Suprapubic skin (tissue), 4 donors: ENCODE results near the gene NDST3. TPM values are rescaled to one million over a fixed set of nuclear protein-coding genes. Genes with fewer than 3 reads are reported as not detected.

Experiments
- DNase-seq, 2 donors: peaks; one replicate each; pipeline ENCODE4 v3.0.0-alpha.2; 2019; ENCODE audit warnings: low spot score in 2 of 2
- H3K27ac ChIP-seq: fragments of 200-600 bp; sonication (generic); one replicate; pipeline ENCODE4 v1.5.1; 2019
- H3K27me3 ChIP-seq: fragments of 200-600 bp; sonication (generic); one replicate; pipeline ENCODE4 v1.5.1; 2019
- H3K36me3 ChIP-seq: fragments of 200-600 bp; sonication (generic); one replicate; pipeline ENCODE4 v1.5.1; 2019
- H3K4me1 ChIP-seq: fragments of 200-600 bp; sonication (generic); one replicate; pipeline ENCODE4 v1.5.1; 2019
- H3K4me3 ChIP-seq: fragments of 200-600 bp; sonication (generic); one replicate; pipeline ENCODE4 v1.5.1; 2019; ENCODE audit warnings: mild to moderate bottlenecking
- H3K9me3 ChIP-seq: fragments of 200-600 bp; sonication (generic); one replicate; pipeline ENCODE4 v1.5.1; 2019
- EP300 ChIP-seq: sonication (generic); formaldehyde crosslinking; IDR thresholded peaks from one replicate; pipeline ENCODE4 v1.6.1; 2017; ENCODE audit warnings: antibody characterized with exemption
- POLR2A ChIP-seq, 2 donors: fragments of 450-650 bp; IDR thresholded peaks; one replicate each; pipeline ENCODE4 v1.6.1; 2017; ENCODE audit warnings: antibody characterized with exemption in 2 of 2, mild to moderate bottlenecking in 2 of 2, moderate library complexity in 2 of 2
- POLR2AphosphoS5 ChIP-seq, 3 donors: sonication (generic); formaldehyde crosslinking; IDR thresholded peaks; one replicate each; pipeline ENCODE4 v1.6.1; 2017; ENCODE audit warnings: antibody characterized with exemption in 3 of 3
- WGBS: methylation state at CpG from one replicate; pipeline ENCODE4 v1.1.5; 2018; 5-methylcytosine and 5-hydroxymethylcytosine counted together
- total RNA-seq, 4 donors: library from RNA; depleted of rRNA; stranded (reverse); fragments of >200 nt; gene quantifications; one replicate each; pipeline ENCODE4 v1.1.0, GENCODE V29; 2016
- TF ChIP-seq, protein P1 (sequence below), 2 donors: fragments of 200-600 bp in 1 of 2; fragments of 450-650 bp in 1 of 2; sonication (generic) in 1 of 2; IDR thresholded peaks; one replicate each; pipeline ENCODE4 v1.5.1; 2016 to 2019; ENCODE audit warnings: antibody characterized with exemption in 2 of 2, mild to moderate bottlenecking in 1 of 2, moderate library complexity in 1 of 2

NDST3 gene
- not detected for total RNA-seq

GRCh38 chr4:118034053-118034785 lies at the start of gene NDST3:
TSS of gene NDST3 (plus strand) at chr4:118034486. CDS start at chr4:118053911, 19,425 bp downstream.
- no peaks in the 10 kb centered on the region for H3K36me3 ChIP-seq
- H3K4me1 ChIP-seq, result peaks cover 13% of the 10 kb centered on the region
- no peak within 1 kb of the TSS for H3K27ac ChIP-seq
- no peak for TF ChIP-seq EP300
- TF ChIP-seq, protein P1, sequence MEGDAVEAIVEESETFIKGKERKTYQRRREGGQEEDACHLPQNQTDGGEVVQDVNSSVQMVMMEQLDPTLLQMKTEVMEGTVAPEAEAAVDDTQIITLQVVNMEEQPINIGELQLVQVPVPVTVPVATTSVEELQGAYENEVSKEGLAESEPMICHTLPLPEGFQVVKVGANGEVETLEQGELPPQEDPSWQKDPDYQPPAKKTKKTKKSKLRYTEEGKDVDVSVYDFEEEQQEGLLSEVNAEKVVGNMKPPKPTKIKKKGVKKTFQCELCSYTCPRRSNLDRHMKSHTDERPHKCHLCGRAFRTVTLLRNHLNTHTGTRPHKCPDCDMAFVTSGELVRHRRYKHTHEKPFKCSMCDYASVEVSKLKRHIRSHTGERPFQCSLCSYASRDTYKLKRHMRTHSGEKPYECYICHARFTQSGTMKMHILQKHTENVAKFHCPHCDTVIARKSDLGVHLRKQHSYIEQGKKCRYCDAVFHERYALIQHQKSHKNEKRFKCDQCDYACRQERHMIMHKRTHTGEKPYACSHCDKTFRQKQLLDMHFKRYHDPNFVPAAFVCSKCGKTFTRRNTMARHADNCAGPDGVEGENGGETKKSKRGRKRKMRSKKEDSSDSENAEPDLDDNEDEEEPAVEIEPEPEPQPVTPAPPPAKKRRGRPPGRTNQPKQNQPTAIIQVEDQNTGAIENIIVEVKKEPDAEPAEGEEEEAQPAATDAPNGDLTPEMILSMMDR (IDR thresholded peaks at IDR 0.05), result peak in 1 of 2 donors; percentile 19
- peak within 1 kb of the TSS; percentile 48 for H3K4me3 ChIP-seq
- H3K27me3 ChIP-seq, result peaks cover 31% of the 10 kb centered on the region
- H3K9me3 ChIP-seq, result no peaks in the 10 kb centered on the region
- DNase-seq, result no peak
- WGBS, result 17% methylated on average over 11 of the region's 11 CpGs

DNA sequence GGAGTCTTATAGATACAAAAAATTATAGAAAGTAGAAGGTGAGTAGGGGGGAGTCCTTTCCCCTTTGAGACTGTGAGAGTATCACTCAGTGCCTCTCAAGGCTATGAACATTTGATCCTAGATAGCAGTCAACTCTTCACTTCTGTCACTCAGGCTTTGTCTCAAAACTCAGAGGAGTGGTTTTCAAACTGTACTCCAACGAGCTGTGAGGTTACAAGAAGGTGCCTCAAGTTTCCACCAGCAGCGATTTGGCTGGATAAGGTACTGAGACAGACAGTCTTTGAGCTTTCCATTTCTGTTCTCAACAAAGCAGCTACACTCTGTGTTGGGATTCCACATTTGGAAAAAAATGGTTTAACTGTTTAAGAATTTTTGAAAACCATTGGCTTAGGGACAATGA lies 48.0 kb upstream of the NDST3 start:
- Histone ChIP-seq H3K36me3 (no peaks in the 10 kb centered on the region), H3K4me3 (no peak overlapping the region), H3K9me3 (no peaks in the 10 kb centered on the region), H3K4me1 (no peaks in the 10 kb centered on the region), H3K27ac (no peak overlapping the region), H3K27me3 (no peaks in the 10 kb centered on the region)
- DNase-seq, result no peak
- no peak for TF ChIP-seq EP300
- 67% methylated on average over 2 of the region's 2 CpGs for WGBS

- H3K27me3 ChIP-seq, result no peaks in the 10 kb centered on the region
- TF ChIP-seq EP300 (no peak), POLR2AphosphoS5 (IDR thresholded peaks at IDR 0.05) (no peak), POLR2A (IDR thresholded peaks at IDR 0.05) (no peak)
- TF ChIP-seq, protein P1 (IDR thresholded peaks at IDR 0.05), result no peak
- WGBS, result 84% methylated on average over 1 of the region's 1 CpG
- no peak for DNase-seq
- no peak overlapping the region for H3K4me3 ChIP-seq
- H3K36me3 ChIP-seq, result no peaks in the 10 kb centered on the region
- no peaks in the 10 kb centered on the region for H3K4me1 ChIP-seq
- H3K27ac ChIP-seq, result no peak overlapping the region
- H3K9me3 ChIP-seq, result no peaks in the 10 kb centered on the region
Measured at GRCh38 chr4:117987464-117987863, 46.8 kb upstream of the NDST3 start.

DNA sequence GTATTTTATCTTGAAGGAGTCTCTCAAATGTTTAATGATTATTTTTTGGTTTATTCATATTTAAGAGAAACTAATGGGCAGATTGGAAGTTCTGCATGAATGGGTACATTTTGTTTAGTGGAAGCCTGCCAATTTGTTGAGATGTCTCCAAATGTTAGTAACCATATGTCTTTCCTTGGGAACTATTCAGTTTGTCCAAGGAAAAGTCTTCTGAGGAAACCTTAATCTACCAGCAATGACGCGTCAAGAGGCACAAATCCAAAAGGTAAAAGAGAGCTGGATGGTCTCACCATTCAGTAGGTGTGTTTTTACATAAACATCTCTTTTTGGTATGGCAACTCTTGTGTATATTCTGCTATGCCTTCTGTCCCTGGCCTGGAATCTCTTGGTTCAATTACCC lies 37.4 kb upstream of the NDST3 start:
- H3K4me1 ChIP-seq, result no peaks in the 10 kb centered on the region
- no peaks in the 10 kb centered on the region for H3K36me3 ChIP-seq
- TF ChIP-seq, protein P1 (IDR thresholded peaks at IDR 0.05), result no peak
- TF ChIP-seq POLR2AphosphoS5 (IDR thresholded peaks at IDR 0.05), result no peak
- no peak for TF ChIP-seq EP300
- TF ChIP-seq POLR2A (IDR thresholded peaks at IDR 0.05), result no peak
- no peaks in the 10 kb centered on the region for H3K27me3 ChIP-seq
- H3K9me3 ChIP-seq, result no peaks in the 10 kb centered on the region
- H3K27ac ChIP-seq, result no peak overlapping the region
- H3K4me3 ChIP-seq, result no peak overlapping the region
- 98% methylated on average over 2 of the region's 2 CpGs for WGBS
- no peak for DNase-seq

DNA sequence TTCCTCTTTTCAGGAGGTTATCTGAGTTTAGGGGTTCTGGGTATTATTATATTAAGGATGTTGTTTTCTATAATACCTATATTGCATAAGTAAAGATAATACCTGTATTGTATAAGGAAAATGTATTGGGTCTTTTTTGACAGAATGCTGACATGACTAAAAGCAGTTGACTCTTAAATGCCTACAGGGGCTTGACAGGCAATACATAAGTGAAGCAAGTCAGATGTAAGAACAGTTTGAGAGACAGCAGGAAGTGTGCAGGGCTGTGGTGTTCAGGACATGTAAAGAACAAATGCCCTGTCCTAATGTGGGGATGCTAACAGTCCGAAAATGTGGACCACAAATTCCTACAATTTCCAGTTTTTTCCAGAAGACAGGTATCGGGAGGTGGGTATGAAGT lies 30.2 kb upstream of the NDST3 start:
- TF ChIP-seq, protein P1 (IDR thresholded peaks at IDR 0.05), result no peak
- TF ChIP-seq POLR2A (IDR thresholded peaks at IDR 0.05) (no peak), EP300 (no peak), POLR2AphosphoS5 (IDR thresholded peaks at IDR 0.05) (no peak)
- H3K36me3 ChIP-seq, result no peaks in the 10 kb centered on the region
- DNase-seq, result no peak
- no peaks in the 10 kb centered on the region for H3K27me3 ChIP-seq
- no peak overlapping the region for H3K27ac ChIP-seq
- 91% methylated on average over 2 of the region's 2 CpGs for WGBS
- no peak overlapping the region for H3K4me3 ChIP-seq
- H3K9me3 ChIP-seq, result no peaks in the 10 kb centered on the region
- H3K4me1 ChIP-seq, result no peaks in the 10 kb centered on the region

DNA sequence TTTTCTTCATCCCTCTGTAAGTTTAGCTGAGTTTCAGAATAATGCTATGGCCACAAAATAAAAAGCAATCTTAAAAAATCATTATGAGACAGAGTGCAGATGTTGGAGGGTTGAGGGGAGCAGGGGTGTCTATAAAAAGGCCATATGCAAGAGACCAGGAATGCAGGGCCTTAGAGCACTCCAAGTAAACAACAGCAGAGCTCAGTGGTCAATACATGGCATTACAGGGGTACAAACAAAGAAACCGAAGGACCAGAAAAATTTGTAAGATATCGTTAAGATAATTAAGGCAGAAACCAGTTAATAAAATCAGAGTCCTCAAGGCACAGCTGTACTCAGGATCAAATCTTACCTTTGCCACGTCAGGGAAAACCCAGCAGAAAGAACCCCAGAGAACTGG lies 28.4 kb upstream of the NDST3 start:
- Histone ChIP-seq H3K27me3 (no peaks in the 10 kb centered on the region), H3K27ac (no peak overlapping the region), H3K4me3 (no peak overlapping the region), H3K4me1 (no peaks in the 10 kb centered on the region), H3K9me3 (no peaks in the 10 kb centered on the region), H3K36me3 (no peaks in the 10 kb centered on the region)
- WGBS, result 86% methylated on average over 3 of the region's 3 CpGs
- DNase-seq, result no peak
- TF ChIP-seq EP300 (no peak), POLR2A (IDR thresholded peaks at IDR 0.05) (no peak), POLR2AphosphoS5 (IDR thresholded peaks at IDR 0.05) (no peak)
- TF ChIP-seq, protein P1 (IDR thresholded peaks at IDR 0.05), result no peak
